ENCODE data around the gene RMND5A. TPM values are rescaled to one million over a fixed set of nuclear protein-coding genes. Genes with fewer than 3 reads are reported as not detected.

The RMND5A gene
- polyA plus RNA-seq, 6 donors from 2014 or later, result 18.5 to 24.2 (median 21.2) TPM

DNA sequence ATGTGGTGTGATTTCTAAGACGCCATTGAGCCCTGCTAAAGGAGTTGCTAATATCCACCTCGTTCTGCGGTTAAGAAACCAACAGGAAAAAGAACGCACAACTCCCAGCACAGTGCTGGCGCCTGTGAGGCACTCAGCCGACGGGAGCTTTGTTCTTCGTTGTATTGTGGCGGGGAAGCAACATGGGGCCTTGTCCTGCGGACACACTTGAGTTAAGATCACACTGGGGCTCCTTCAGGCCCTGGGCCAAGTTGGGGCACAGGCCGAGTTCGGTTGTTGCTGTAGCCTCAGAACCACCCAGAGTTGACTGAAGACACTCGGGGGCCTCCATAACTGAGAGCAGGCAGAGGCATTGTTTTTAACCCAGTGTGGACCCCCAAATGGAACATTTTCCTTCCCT, 101.2 kb downstream of the RMND5A start:
- H3K4me3 Mint-ChIP-seq, result peak overlapping the region in 1 of 8 donors; percentile 9
- peaks cover 18 to 35% (median 33%) of the 10 kb centered on the region in 3 donors for H3K27me3 Mint-ChIP-seq
- no peaks in the 10 kb centered on the region for H3K4me1 Mint-ChIP-seq
- DNase-seq (no peak), ATAC-seq (ENCODE audit: low read depth in 2 of 2) (no peak)
- no peak overlapping the region for H3K27ac Mint-ChIP-seq
- H3K9me3 Mint-ChIP-seq, result peaks cover 6 to 16% (median 12%) of the 10 kb centered on the region in 7 donors
- H3K36me3 Mint-ChIP-seq, result peaks cover 5 to 10% of the 10 kb centered on the region in 2 donors

DNA sequence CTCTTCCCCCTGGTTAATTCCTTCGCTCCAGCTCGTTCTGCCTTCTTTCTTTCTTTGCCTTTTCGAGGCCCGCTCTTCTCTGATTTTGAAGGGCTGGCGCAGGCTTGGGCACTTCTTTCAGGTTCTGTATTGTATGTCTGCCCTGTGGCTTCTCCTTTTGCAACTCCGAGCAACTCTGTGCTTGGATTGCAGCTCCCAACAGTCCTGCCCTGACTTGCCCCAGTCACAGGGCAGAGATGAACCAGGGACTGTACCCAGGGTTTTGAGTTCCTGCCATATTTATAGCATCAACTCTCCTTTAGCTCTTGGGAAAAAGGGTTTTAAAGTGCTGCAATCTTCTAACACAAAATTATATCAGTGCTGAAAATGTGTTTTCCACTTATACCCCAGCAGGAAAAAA, 101.8 kb downstream of the RMND5A start:
- Mint-ChIP-seq H3K27ac (peak overlapping the region in 1 of 6 donors; percentile 76), H3K9me3 (peaks cover 6 to 16% (median 12%) of the 10 kb centered on the region in 7 donors), H3K36me3 (peaks cover 5 to 10% of the 10 kb centered on the region in 2 donors), H3K4me3 (no peak overlapping the region), H3K27me3 (peaks cover 19 to 33% (median 32%) of the 10 kb centered on the region in 3 donors), H3K4me1 (no peaks in the 10 kb centered on the region)
- DNase-seq (no peak), ATAC-seq (ENCODE audit: low read depth in 2 of 2) (no peak)

DNA sequence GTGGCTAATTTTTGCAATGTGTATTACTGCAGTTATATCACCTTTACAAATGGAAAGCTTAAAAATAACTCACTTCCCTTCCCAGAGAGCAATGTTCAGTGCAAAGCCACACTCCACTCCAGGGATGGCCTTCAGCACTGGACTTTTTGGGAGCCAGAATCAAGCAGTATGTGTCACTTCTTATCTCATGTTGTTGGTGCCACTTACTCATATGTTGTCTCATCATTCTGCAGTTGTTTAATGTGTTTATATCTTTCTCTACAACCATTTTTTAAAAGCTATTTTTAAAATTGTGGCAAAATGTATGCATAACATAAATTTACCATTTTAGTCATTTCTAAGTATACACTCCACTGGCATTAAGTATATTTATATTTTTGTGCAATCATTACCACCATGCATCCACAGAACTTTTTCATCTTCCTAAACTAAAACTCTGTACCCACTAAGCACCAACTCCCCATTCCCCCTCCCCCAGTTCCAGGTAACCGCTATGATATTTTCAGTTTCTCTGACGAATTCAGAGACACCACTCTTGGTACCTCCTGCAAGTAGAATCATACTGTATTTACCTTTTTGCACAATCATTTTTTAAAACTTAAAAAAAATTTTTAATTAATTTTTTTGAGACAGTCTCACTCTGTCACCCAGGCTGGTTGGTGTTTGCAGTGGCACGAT, 102.7 kb downstream of the RMND5A start:
- Mint-ChIP-seq H3K9me3 (peaks cover 6 to 16% (median 12%) of the 10 kb centered on the region in 7 donors), H3K4me3 (no peak overlapping the region), H3K27me3 (peaks cover 16 to 38% (median 33%) of the 10 kb centered on the region in 3 donors), H3K4me1 (no peaks in the 10 kb centered on the region), H3K36me3 (peaks cover 5 to 10% of the 10 kb centered on the region in 2 donors), H3K27ac (peak overlapping the region in 1 of 6 donors; percentile 59)
- DNase-seq (no peak), ATAC-seq (ENCODE audit: low read depth in 2 of 2) (no peak)

DNA sequence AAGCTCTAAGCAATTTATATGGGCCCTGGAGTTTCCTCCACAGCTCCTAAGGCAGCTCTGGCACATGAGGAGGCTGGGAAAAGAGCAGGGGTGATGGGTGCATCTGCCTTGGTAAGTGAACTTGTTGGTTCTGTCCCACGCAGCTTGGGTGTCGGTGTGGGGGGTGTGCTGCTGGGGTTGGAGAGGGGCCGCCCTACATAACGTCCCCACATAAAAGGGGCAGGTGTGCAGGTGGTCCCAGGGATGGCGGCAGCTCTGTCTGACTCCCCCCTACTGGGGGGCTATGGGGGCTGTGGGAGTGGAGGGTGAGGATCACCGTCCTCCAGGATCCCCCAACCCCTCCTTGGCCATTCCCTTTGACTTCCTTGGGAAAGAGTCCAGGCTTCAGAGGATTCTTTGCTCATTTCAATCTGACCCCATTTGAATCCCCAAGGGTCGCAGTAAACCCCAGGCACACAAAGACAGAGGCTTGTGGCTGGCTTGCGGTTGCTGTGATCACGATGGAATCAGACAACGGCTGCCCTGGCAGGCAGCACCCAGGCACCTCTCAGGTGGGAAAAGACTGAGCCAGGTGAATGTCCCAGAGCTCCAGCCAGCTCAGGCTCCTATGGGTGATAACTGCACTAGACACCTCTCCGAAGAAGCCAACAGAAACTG, 105.1 kb downstream of the RMND5A start:
- peaks cover 11 to 25% (median 24%) of the 10 kb centered on the region in 3 donors for H3K27me3 Mint-ChIP-seq
- H3K4me3 Mint-ChIP-seq, result no peak overlapping the region
- H3K4me1 Mint-ChIP-seq, result no peaks in the 10 kb centered on the region
- DNase-seq (no peak), ATAC-seq (ENCODE audit: low read depth in 2 of 2) (no peak)
- H3K9me3 Mint-ChIP-seq, result peaks cover 6 to 16% (median 12%) of the 10 kb centered on the region in 7 donors
- H3K36me3 Mint-ChIP-seq, result peaks cover 5 to 10% of the 10 kb centered on the region in 2 donors
- H3K27ac Mint-ChIP-seq, result no peak overlapping the region

DNA sequence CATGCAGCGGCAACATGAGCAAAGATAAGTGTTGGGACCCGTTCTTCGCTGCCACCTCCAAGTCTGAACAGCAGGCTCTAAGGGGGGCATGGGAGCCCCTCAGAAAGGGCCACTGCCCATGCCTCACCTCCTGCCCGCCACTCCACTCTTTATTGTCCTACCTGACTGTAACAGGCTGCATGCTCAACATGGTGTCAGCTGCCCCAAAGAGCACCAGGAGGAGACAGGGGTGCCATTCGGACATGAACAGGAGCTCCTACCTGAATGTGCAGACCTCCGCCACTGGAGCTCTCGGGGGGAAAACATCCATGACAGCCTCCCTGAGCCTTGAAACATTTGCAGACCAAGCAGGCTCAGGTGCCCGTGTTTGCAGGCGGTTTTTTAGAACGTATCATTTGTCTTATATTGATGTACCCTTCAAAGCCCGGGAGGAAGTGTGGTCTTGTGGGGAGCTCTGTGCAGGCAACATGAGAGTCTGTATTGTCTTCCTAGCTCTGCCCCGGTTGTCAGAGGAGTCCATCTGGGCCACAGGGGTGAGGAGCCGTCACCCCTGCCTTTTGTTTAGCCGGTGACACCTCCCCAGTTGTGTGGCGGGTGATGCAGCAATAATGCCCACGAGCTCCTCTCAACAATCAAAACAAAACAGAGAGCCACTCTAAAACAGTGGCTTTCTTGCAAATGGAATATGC, 105.7 kb downstream of the RMND5A start:
- Mint-ChIP-seq H3K36me3 (peaks cover 5 to 10% of the 10 kb centered on the region in 2 donors), H3K27me3 (peaks cover 11 to 24% (median 24%) of the 10 kb centered on the region in 3 donors), H3K9me3 (peaks cover 6 to 16% (median 12%) of the 10 kb centered on the region in 7 donors), H3K4me3 (no peak overlapping the region), H3K27ac (no peak overlapping the region), H3K4me1 (no peaks in the 10 kb centered on the region)
- ATAC-seq (ENCODE audit: low read depth in 2 of 2) (no peak), DNase-seq (no peak)

DNA sequence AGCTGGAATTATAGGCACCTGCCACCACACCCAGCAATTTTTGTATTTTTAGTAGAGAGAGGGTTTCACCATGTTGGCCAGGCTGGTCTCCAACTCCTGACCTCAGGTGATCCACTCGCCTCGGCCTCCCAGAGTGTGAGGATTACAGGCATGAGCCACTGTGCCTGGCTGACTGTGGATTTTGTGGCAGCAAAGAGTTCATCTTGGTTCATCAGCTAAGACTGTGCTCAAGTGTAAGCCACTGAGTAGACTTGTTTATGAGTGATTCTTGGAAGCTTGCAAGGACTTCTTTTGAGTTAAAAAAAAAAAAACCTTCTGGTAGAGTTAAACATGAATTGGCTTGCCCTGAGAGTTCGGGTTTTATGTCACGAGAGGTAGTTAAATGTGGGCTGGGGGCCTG, 106.9 kb downstream of the RMND5A start:
- no peak overlapping the region for H3K27ac Mint-ChIP-seq

More for the DNA sequence above, 106.9 kb downstream of the RMND5A start:
- Mint-ChIP-seq H3K36me3 (peaks cover 1 to 7% of the 10 kb centered on the region in 2 donors), H3K4me1 (no peaks in the 10 kb centered on the region), H3K27me3 (peaks cover 11 to 24% (median 19%) of the 10 kb centered on the region in 3 donors), H3K9me3 (peaks cover 5 to 13% (median 9%) of the 10 kb centered on the region in 7 donors), H3K4me3 (no peak overlapping the region)
- ATAC-seq (ENCODE audit: low read depth in 2 of 2) (no peak), DNase-seq (no peak)

Other genes starting within 250 kb of the RMND5A start
- gene CHMP3, start 156.8 kb upstream of the RMND5A start, polyA plus RNA-seq (ENCODE audit: low read depth in 6 of 6), result 100 to 1,000 TPM in 2 of 6 donors, 10 to 100 TPM in 4; 61.6 to 107 (median 96.4) TPM
- 1 to 10 TPM; 3.3 to 7.6 (median 4.9) TPM for gene RNF103, start 96.4 kb upstream of the RMND5A start, polyA plus RNA-seq (ENCODE audit: low read depth in 6 of 6)
- 1 to 10 TPM in 2 of 6 donors, under 1 TPM in 2, not detected in 2; 0.59 to 1.9 (median 1.0) TPM for gene CD8A, start 70.6 kb downstream of the RMND5A start, polyA plus RNA-seq (ENCODE audit: low read depth in 6 of 6)
- 1 to 10 TPM in 4 of 6 donors, under 1 TPM in 1, not detected in 1; 0.31 to 2.0 (median 1.5) TPM for gene CD8B, start 141.6 kb downstream of the RMND5A start, polyA plus RNA-seq (ENCODE audit: low read depth in 6 of 6)
- 1 to 10 TPM in 1 of 6 donors, under 1 TPM in 2, not detected in 3; 0.50 to 1.1 (median 0.82) TPM for gene RGPD1, start 221.8 kb downstream of the RMND5A start, polyA plus RNA-seq (ENCODE audit: low read depth in 6 of 6)